ENCODE data around the gene ZBTB45. TPM values are rescaled to one million over a fixed set of nuclear protein-coding genes. Genes with fewer than 3 reads are reported as not detected.
A peak's percentile ranks its signal among the peaks of the same experiment; 100 is the strongest.

Gene ZBTB45
- total and polyA plus RNA-seq, 9 of the 15 experiments (the other 6 are each of a cell fraction or from before 2014, with no cell fraction given) = 0.08 to 16.1 (median 1.8) TPM

DNA sequence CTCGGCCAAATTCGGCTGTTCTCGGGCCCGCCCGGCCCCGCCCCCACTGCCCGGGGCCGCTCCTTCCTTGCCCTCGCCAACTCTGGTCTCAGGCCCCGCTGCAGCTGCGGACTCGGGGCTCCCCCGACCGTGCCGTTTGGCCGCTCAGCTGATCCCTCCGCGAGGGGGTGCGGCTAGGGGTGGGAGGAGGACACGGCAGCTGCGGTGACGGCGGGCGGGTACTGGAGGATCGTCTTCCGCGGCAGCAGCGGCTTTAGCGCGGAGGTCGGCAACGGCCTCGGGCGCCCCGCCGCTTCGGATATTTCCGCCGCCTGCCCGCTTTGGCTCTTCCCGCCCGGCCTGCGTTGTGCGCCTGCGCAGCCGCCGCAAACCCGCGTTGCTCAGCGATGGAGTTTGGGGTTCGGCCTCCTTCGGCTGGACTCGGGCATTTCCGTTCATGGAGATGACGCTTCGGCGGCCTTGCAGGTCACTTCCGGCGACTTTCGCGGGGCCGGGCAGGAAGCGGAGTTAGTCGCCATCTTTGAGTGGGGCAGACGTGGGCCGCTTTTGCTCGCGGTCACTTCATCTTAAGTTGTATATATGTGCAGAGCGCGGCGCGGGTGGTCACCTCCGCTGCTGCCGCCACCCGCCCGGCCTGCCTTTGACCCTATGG, 39.1 kb upstream of the ZBTB45 start (continued):
- TF ChIP-seq, protein P1, sequence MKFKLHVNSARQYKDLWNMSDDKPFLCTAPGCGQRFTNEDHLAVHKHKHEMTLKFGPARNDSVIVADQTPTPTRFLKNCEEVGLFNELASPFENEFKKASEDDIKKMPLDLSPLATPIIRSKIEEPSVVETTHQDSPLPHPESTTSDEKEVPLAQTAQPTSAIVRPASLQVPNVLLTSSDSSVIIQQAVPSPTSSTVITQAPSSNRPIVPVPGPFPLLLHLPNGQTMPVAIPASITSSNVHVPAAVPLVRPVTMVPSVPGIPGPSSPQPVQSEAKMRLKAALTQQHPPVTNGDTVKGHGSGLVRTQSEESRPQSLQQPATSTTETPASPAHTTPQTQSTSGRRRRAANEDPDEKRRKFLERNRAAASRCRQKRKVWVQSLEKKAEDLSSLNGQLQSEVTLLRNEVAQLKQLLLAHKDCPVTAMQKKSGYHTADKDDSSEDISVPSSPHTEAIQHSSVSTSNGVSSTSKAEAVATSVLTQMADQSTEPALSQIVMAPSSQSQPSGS (CRISPR knock-in tag; IDR thresholded peaks at IDR 0.05) = no peak
- TF ChIP-seq WHSC1 (IDR thresholded peaks at IDR 0.05; ENCODE audit: low read length) = no peak
- no peak for TF ChIP-seq SMARCA4 (IDR thresholded peaks at IDR 0.05)
- TF ChIP-seq SRSF7 (optimal IDR thresholded peaks at IDR 0.05; ENCODE audit: low read depth, low read length) = no peak
- no peak for TF ChIP-seq STAT5A (IDR thresholded peaks at IDR 0.05; ENCODE audit: borderline replicate concordance, low read length)
- TF ChIP-seq SNIP1 (IDR thresholded peaks at IDR 0.05; ENCODE audit: low read depth) = no peak
- TF ChIP-seq BHLHE40 (IDR thresholded peaks at IDR 0.05; ENCODE audit: low read length) = peak; percentile 40; the same call in 1 of the 2 replicates
- peak; percentile 84 for TF ChIP-seq ZBTB40 (IDR thresholded peaks at IDR 0.05)
- TF ChIP-seq ZBTB40 (CRISPR knock-in tag; IDR thresholded peaks at IDR 0.05) = no peak
- TF ChIP-seq, protein P2, sequence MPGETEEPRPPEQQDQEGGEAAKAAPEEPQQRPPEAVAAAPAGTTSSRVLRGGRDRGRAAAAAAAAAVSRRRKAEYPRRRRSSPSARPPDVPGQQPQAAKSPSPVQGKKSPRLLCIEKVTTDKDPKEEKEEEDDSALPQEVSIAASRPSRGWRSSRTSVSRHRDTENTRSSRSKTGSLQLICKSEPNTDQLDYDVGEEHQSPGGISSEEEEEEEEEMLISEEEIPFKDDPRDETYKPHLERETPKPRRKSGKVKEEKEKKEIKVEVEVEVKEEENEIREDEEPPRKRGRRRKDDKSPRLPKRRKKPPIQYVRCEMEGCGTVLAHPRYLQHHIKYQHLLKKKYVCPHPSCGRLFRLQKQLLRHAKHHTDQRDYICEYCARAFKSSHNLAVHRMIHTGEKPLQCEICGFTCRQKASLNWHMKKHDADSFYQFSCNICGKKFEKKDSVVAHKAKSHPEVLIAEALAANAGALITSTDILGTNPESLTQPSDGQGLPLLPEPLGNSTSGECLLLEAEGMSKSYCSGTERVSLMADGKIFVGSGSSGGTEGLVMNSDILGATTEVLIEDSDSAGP (CRISPR knock-in tag; IDR thresholded peaks at IDR 0.05) = no peak
- TF ChIP-seq ZNF589 (CRISPR knock-in tag; IDR thresholded peaks at IDR 0.05; ENCODE audit: low read depth) = no peak
- TF ChIP-seq, protein P3, sequence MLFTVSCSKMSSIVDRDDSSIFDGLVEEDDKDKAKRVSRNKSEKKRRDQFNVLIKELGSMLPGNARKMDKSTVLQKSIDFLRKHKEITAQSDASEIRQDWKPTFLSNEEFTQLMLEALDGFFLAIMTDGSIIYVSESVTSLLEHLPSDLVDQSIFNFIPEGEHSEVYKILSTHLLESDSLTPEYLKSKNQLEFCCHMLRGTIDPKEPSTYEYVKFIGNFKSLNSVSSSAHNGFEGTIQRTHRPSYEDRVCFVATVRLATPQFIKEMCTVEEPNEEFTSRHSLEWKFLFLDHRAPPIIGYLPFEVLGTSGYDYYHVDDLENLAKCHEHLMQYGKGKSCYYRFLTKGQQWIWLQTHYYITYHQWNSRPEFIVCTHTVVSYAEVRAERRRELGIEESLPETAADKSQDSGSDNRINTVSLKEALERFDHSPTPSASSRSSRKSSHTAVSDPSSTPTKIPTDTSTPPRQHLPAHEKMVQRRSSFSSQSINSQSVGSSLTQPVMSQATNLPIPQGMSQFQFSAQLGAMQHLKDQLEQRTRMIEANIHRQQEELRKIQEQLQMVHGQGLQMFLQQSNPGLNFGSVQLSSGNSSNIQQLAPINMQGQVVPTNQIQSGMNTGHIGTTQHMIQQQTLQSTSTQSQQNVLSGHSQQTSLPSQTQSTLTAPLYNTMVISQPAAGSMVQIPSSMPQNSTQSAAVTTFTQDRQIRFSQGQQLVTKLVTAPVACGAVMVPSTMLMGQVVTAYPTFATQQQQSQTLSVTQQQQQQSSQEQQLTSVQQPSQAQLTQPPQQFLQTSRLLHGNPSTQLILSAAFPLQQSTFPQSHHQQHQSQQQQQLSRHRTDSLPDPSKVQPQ (CRISPR knock-in tag; IDR thresholded peaks at IDR 0.05; ENCODE audit: borderline replicate concordance) = no peak
- TF ChIP-seq RBM14 (IDR thresholded peaks at IDR 0.05; ENCODE audit: borderline replicate concordance, insufficient read depth, low read depth, low read length) = 0 out of 2 replicates have a peak, but pooled peaks have one; percentile 6

All from K562 (cell line).